A549 treated with DMSO at 1 μM for 4 hours (cell line): ENCODE results near the gene C1GALT1C1. TPM values are rescaled to one million over a fixed set of nuclear protein-coding genes. Genes with fewer than 3 reads are reported as not detected.

Experiments
- total RNA-seq: library from RNA; stranded (reverse); fragments of 200-300 nt; extraction: Qiagen RNA extraction; gene quantifications from 5 replicates; pipeline ENCODE4 v1.2.3, GENCODE V29; 2022; ENCODE audit warnings: low read depth

The C1GALT1C1 gene
- total RNA-seq, result 29.0 to 34.9 TPM (median 34.3 TPM) in 5 replicates

DNA sequence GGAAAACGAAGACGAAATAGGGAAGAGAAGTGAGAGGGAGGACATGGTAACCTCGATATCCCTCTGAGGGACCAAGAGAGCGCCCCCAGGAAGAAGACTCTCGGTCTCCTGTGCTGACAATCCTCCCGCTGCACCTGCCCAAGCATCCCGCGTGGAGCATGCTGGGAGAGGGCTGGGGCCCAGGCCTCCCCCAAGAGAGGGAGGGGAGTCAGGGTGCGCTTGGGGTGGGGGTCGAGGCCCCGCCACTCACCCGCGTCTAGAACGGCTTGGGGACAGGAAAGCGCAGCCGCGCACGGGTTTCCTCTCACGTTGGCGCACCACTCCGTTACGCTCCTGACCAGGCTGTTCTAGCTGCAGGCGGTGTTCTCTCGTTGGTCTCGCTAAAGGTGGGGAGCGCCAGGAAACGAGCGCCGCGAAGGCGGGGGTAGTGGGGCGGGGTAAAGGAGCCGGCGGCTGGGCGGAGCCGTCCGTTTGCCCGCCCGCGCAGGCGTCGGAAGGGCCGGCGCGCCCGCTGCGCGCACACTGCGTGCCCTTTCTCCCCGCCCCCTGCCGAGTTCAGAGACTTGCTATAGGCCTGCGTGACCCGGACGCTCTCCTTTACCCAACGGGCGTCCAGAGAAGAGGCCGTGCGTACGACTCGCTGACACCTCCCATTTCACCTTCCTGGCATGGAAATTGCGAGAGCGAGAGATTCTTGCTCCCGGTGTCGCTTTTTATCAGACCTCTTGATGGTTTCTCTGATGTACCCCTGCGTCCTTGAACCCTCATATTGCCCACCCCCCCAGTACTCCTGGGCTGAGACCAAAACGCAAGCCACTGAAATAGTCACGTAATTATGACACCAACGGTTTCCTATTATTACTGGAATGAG lies at the start of gene C1GALT1C1:
Gene C1GALT1C1, minus strand, starts transcription at position 388 of the 871 bp plus-strand sequence. CDS start 2,888 bp downstream, outside the sequence.

DNA sequence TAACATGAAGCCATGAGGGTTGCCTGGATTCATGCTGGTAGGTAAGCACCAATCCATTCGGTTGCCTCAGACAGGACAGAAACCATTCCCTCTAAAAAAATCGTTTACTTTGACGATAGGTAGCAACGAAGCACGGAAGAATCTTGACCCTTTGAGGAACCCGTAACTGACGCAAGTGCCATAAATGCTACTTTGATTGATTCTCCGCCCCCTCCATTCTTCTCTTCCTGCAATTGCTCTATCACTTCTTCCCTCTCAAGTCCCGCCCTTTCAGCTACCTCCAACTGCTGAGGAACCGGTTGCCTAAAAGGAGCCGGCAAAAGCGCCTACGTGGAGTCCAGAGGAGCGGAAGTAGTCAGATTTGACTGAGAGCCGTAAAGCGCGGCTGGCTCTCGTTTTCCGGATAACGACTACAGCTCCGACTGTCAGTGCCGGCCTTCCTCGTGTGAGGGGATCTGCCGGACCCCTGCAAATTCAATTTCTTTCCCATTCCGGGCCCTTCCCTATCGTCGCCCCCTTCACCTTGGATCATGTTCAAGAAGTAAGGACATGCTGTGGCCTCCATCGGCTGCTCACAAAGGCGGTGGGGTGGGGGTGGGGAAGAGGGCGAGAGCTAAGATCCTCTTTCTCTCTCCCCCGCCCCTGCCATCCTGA lies 26.0 kb downstream of the C1GALT1C1 start, which contains the start of gene MCTS1:
Gene MCTS1, plus strand, starts transcription at position 395 of the 654 bp plus-strand sequence. Its CDS starts 136 bp downstream, at position 531.

Other genes with a start within 250 kb of the C1GALT1C1 start
- gene LAMP2, start 160.8 kb downstream of the C1GALT1C1 start, total RNA-seq, result 85.9 to 115 TPM (median 99.5 TPM) in 5 replicates
- gene CUL4B, start 69.1 kb downstream of the C1GALT1C1 start, total RNA-seq, result 32.0 to 50.9 TPM (median 42.6 TPM) in 5 replicates
- gene MCTS1, start 26.0 kb downstream of the C1GALT1C1 start, total RNA-seq, result 87.9 to 104 TPM (median 98.3 TPM) in 5 replicates
- not detected in 5 replicates for gene CT47B1, start 245.8 kb upstream of the C1GALT1C1 start, total RNA-seq